CD4-positive, alpha-beta T cell treated with Interleukin-17A for 4 hours (primary cell): ENCODE measurements around the gene PNPLA3.

ENCODE experiments used
- DNase-seq: peaks from one replicate; pipeline ENCODE4 v3.0.0-alpha.2; 2020; ENCODE audit warnings: mixed read lengths

Gene PNPLA3

GRCh38 chr22:43968614-43969013, 45.0 kb downstream of the PNPLA3 start:
- DNase-seq, result no peak

GRCh38 chr22:43969021-43969878, 45.6 kb downstream of the PNPLA3 start:
- no peak for DNase-seq

GRCh38 chr22:43969989-43970755, 46.6 kb downstream of the PNPLA3 start:
- DNase-seq, result no peak

GRCh38 chr22:43971112-43971511, 47.5 kb downstream of the PNPLA3 start:
- no peak for DNase-seq

GRCh38 chr22:43972931-43973462, 49.4 kb downstream of the PNPLA3 start:
- DNase-seq, result no peak

- DNase-seq, result no peak
Observed at GRCh38 chr22:43974028-43974545, 50.5 kb downstream of the PNPLA3 start.

GRCh38 chr22:43975041-43975440, 51.4 kb downstream of the PNPLA3 start:
- no peak for DNase-seq

- no peak for DNase-seq
Observed at GRCh38 chr22:43976861-43977795, 53.5 kb downstream of the PNPLA3 start.

GRCh38 chr22:43978558-43978957, 55.0 kb downstream of the PNPLA3 start:
- no peak for DNase-seq

GRCh38 chr22:43980579-43980978, 57.0 kb downstream of the PNPLA3 start:
- no peak for DNase-seq

GRCh38 chr22:43980996-43981395, 57.4 kb downstream of the PNPLA3 start:
- DNase-seq, result no peak

GRCh38 chr22:43983808-43984207, 60.2 kb downstream of the PNPLA3 start:
- DNase-seq, result no peak

- no peak for DNase-seq
Observed at GRCh38 chr22:43985532-43985931, 61.9 kb downstream of the PNPLA3 start.

GRCh38 chr22:43988116-43988820, 64.7 kb downstream of the PNPLA3 start:
- no peak for DNase-seq

- no peak for DNase-seq
Observed at GRCh38 chr22:43988960-43989359, 65.4 kb downstream of the PNPLA3 start.

GRCh38 chr22:43990044-43990443, 66.4 kb downstream of the PNPLA3 start:
- no peak for DNase-seq

GRCh38 chr22:43991316-43992020, 67.9 kb downstream of the PNPLA3 start:
- DNase-seq, result no peak

- no peak for DNase-seq
Observed at GRCh38 chr22:43992331-43992821, 68.8 kb downstream of the PNPLA3 start.

- DNase-seq, result peak; percentile 69
Observed at GRCh38 chr22:43993072-43993760, 69.6 kb downstream of the PNPLA3 start.

- DNase-seq, result no peak
Observed at GRCh38 chr22:43994006-43994405, 70.4 kb downstream of the PNPLA3 start.
